Osteoblast (primary cell): ENCODE results near the gene MFSD11. TPM values are rescaled to one million over a fixed set of nuclear protein-coding genes. Genes with fewer than 3 reads are reported as not detected.

Source experiments
- DNase-seq: peaks from one replicate; pipeline ENCODE4 v3.0.0; 2011; ENCODE audit warnings: low spot score, mixed read lengths; ENCODE audit not compliant: insufficient read length; ENCODE audit errors: missing footprints
- H2AFZ ChIP-seq: 2 replicates; pipeline ENCODE4 v1.6.0; 2011; ENCODE audit warnings: mild to moderate bottlenecking, low read length
- H3K27ac ChIP-seq: 2 replicates; pipeline ENCODE4 v1.5.1; 2011; ENCODE audit warnings: mild to moderate bottlenecking, low read depth, low read length, moderate library complexity
- H3K27me3 ChIP-seq: 2 replicates; pipeline ENCODE4 v1.6.0; 2012; ENCODE audit warnings: mild to moderate bottlenecking, control low read depth, inconsistent platforms, low read length, moderate library complexity; ENCODE audit not compliant: insufficient read depth
- H3K36me3 ChIP-seq: 2 replicates; pipeline ENCODE4 v1.5.1; 2011; ENCODE audit warnings: mild to moderate bottlenecking, low read length, control low read depth, moderate library complexity; ENCODE audit not compliant: insufficient read depth
- H3K4me1 ChIP-seq: 2 replicates; pipeline ENCODE4 v1.5.1; 2011; ENCODE audit warnings: mild to moderate bottlenecking, low read length, control low read depth, moderate library complexity; ENCODE audit not compliant: insufficient read depth
- H3K4me2 ChIP-seq: 2 replicates; pipeline ENCODE4 v1.6.0; 2011; ENCODE audit warnings: mild to moderate bottlenecking, low read length; ENCODE audit not compliant: insufficient read depth
- H3K4me3 ChIP-seq: fragments of 200-600 bp; sonication (generic); 3 replicates; pipeline ENCODE4 v1.5.1; 2012; ENCODE audit warnings: mild to moderate bottlenecking, low read length, inconsistent platforms; ENCODE audit not compliant: insufficient read depth
- H3K79me2 ChIP-seq: 2 replicates; pipeline ENCODE4 v1.6.0; 2012; ENCODE audit warnings: mild to moderate bottlenecking, low read length, control low read depth, inconsistent platforms; ENCODE audit not compliant: insufficient read depth
- H3K9me3 ChIP-seq: 2 replicates; pipeline ENCODE4 v1.5.1; 2011; ENCODE audit warnings: low read depth, low read length, control low read depth
- H4K20me1 ChIP-seq: 2 replicates; pipeline ENCODE4 v1.6.0; 2012; ENCODE audit warnings: mild to moderate bottlenecking, low read length, control low read depth; ENCODE audit not compliant: insufficient read depth
- CTCF ChIP-seq: IDR thresholded peaks from 2 replicates; pipeline ENCODE4 v1.5.1; 2011; ENCODE audit warnings: mild to moderate bottlenecking, low read depth, low read length, moderate library complexity; ENCODE audit errors: extremely low read depth
- total RNA-seq: library from RNA; depleted of rRNA; stranded (reverse); fragments of >200 nt; gene quantifications from 2 replicates; pipeline ENCODE4 v1.2.3, GENCODE V29; 2012

Gene MFSD11
- total RNA-seq, 1 donor = 42.0 TPM

- H3K79me2 ChIP-seq = peaks cover 97% of the 10 kb centered on the region
- H3K27ac ChIP-seq = peak overlapping the region; percentile 91
- peaks cover 45% of the 10 kb centered on the region for H3K4me1 ChIP-seq
- no peaks in the 10 kb centered on the region for H3K27me3 ChIP-seq
- no peak for TF ChIP-seq CTCF
- H3K36me3 ChIP-seq = peaks cover 6% of the 10 kb centered on the region
- H3K9me3 ChIP-seq = no peaks in the 10 kb centered on the region
- DNase-seq = peak; percentile 76
- peak overlapping the region; percentile 65 for H3K4me2 ChIP-seq
- no peak overlapping the region for H2AFZ ChIP-seq
- peaks cover 78% of the 10 kb centered on the region for H4K20me1 ChIP-seq
- H3K4me3 ChIP-seq = no peak overlapping the region
Measured at GRCh38 chr17:76701471-76701967, 36.4 kb upstream of the MFSD11 start.

GRCh38 chr17:76702076-76702475, 35.8 kb upstream of the MFSD11 start:
- Histone ChIP-seq H2AFZ (no peak overlapping the region), H3K9me3 (no peaks in the 10 kb centered on the region), H3K27me3 (no peaks in the 10 kb centered on the region), H3K4me3 (no peak overlapping the region), H3K27ac (peak overlapping the region; percentile 91), H3K36me3 (peaks cover 10% of the 10 kb centered on the region), H4K20me1 (peaks cover 76% of the 10 kb centered on the region), H3K79me2 (peaks cover 97% of the 10 kb centered on the region), H3K4me2 (no peak overlapping the region), H3K4me1 (peaks cover 41% of the 10 kb centered on the region)
- DNase-seq = no peak
- no peak for TF ChIP-seq CTCF

GRCh38 chr17:76702941-76703637, 34.8 kb upstream of the MFSD11 start:
- Histone ChIP-seq H3K27me3 (no peaks in the 10 kb centered on the region), H3K4me1 (peaks cover 36% of the 10 kb centered on the region), H4K20me1 (peaks cover 73% of the 10 kb centered on the region), H3K4me2 (no peak overlapping the region), H3K79me2 (peaks cover 97% of the 10 kb centered on the region), H3K4me3 (no peak overlapping the region), H3K9me3 (no peaks in the 10 kb centered on the region), H3K36me3 (peaks cover 11% of the 10 kb centered on the region), H2AFZ (no peak overlapping the region), H3K27ac (no peak overlapping the region)
- no peak for DNase-seq
- no peak for TF ChIP-seq CTCF

- H3K4me1 ChIP-seq = peaks cover 42% of the 10 kb centered on the region
- H3K27me3 ChIP-seq = no peaks in the 10 kb centered on the region
- no peaks in the 10 kb centered on the region for H3K9me3 ChIP-seq
- H3K4me3 ChIP-seq = no peak overlapping the region
- no peak for DNase-seq
- peak overlapping the region; percentile 13 for H3K4me2 ChIP-seq
- H2AFZ ChIP-seq = no peak overlapping the region
- H3K79me2 ChIP-seq = peaks cover 95% of the 10 kb centered on the region
- TF ChIP-seq CTCF = no peak
- peaks cover 17% of the 10 kb centered on the region for H3K36me3 ChIP-seq
- H4K20me1 ChIP-seq = peaks cover 77% of the 10 kb centered on the region
- peak overlapping the region; percentile 49 for H3K27ac ChIP-seq
Measured at GRCh38 chr17:76704805-76705204, 33.1 kb upstream of the MFSD11 start.
